Tongue (tissue), 2 donors: ENCODE data around the gene RAI1. TPM values are rescaled to one million over a fixed set of nuclear protein-coding genes. Genes with fewer than 3 reads are reported as not detected.

ENCODE experiments used
- DNase-seq: peaks from one replicate; pipeline ENCODE4 v3.0.0-alpha.2; 2015
- total RNA-seq: library from RNA; depleted of rRNA; stranded (reverse); fragments of >200 nt; gene quantifications from one replicate; pipeline ENCODE4 v1.2.3, GENCODE V29; 2014

RAI1 gene
- total RNA-seq, 1 donor from 2014 or later: 14.9 TPM

- DNase-seq: peak; percentile 34
Observed at GRCh38 chr17:17815062-17815406, 133.8 kb downstream of the RAI1 start.

GRCh38 chr17:17815436-17816200, 134.4 kb downstream of the RAI1 start:
- no peak for DNase-seq

- peak; percentile 32 for DNase-seq
Observed at GRCh38 chr17:17816240-17816814, 135.1 kb downstream of the RAI1 start.

- DNase-seq: no peak
Observed at GRCh38 chr17:17816831-17817551, 135.7 kb downstream of the RAI1 start.

GRCh38 chr17:17817552-17817947, 136.3 kb downstream of the RAI1 start:
- no peak for DNase-seq

- no peak for DNase-seq
Observed at GRCh38 chr17:17818088-17818526, 136.8 kb downstream of the RAI1 start.

GRCh38 chr17:17819111-17819510, 137.9 kb downstream of the RAI1 start:
- DNase-seq: no peak

GRCh38 chr17:17819561-17819995, 138.3 kb downstream of the RAI1 start:
- DNase-seq: no peak

- DNase-seq: no peak
Observed at GRCh38 chr17:17820046-17820445, 138.8 kb downstream of the RAI1 start.

- DNase-seq: no peak
Observed at GRCh38 chr17:17820463-17821158, 139.4 kb downstream of the RAI1 start.

- DNase-seq: peak; percentile 47
Observed at GRCh38 chr17:17822189-17822588, 140.9 kb downstream of the RAI1 start.

- DNase-seq: no peak
Observed at GRCh38 chr17:17822616-17823015, 141.4 kb downstream of the RAI1 start.

GRCh38 chr17:17823433-17824118, 142.3 kb downstream of the RAI1 start:
- peak; percentile 95 for DNase-seq

GRCh38 chr17:17824119-17824782, 143.0 kb downstream of the RAI1 start:
- DNase-seq: peak; percentile 40

- no peak for DNase-seq
Observed at GRCh38 chr17:17824783-17825614, 143.7 kb downstream of the RAI1 start.

- DNase-seq: no peak
Observed at GRCh38 chr17:17826342-17826713, 145.1 kb downstream of the RAI1 start.

GRCh38 chr17:17826942-17827785, 145.9 kb downstream of the RAI1 start:
- DNase-seq: no peak

- DNase-seq: no peak
Observed at GRCh38 chr17:17827826-17828621, 146.8 kb downstream of the RAI1 start.

GRCh38 chr17:17830269-17830567, 149.0 kb downstream of the RAI1 start:
- DNase-seq: no peak
